NCI-H524 (cell line): ENCODE measurements around the gene KLHDC4.
"Not testable (repeated sequence)": the region's sequence is repeated elsewhere in the genome, so short reads cannot be mapped to it uniquely, and the experiment has no call there.

ENCODE experiments used
- DNase-seq, 2 experiments: peaks; one replicate each; lab custom pipeline; 2025; lab: John Stamatoyannopoulos, UW

The KLHDC4 gene

DNA sequence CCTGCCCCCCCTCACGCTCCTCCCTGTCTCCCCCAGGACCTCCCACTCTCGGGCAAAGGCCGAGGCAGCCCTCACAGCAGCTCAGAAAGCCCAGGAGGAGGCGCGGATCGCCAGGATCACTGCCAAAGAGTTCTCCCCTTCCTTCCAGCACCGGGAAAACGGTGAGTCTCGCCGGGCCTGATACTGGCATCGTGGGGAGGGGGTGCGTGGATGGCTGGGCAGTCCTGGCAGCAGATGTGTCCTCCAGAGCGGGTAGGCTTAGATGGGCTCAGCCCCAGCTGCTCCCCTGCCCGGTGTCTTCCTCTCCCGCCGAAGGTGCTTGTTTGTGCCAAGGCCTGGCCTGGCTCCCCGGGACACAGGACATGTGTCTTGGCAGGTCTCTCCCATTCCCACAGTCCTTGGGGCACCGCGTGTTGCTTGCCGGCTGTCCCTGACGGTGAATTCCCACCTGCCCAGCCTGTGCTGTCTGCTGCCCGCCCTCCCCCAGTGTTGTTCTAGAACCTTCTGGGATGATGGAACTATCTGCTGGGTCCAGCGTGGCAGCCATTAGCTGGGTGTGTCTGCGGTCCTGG, 81.6 kb downstream of the KLHDC4 start:
- no peak for DNase-seq

DNA sequence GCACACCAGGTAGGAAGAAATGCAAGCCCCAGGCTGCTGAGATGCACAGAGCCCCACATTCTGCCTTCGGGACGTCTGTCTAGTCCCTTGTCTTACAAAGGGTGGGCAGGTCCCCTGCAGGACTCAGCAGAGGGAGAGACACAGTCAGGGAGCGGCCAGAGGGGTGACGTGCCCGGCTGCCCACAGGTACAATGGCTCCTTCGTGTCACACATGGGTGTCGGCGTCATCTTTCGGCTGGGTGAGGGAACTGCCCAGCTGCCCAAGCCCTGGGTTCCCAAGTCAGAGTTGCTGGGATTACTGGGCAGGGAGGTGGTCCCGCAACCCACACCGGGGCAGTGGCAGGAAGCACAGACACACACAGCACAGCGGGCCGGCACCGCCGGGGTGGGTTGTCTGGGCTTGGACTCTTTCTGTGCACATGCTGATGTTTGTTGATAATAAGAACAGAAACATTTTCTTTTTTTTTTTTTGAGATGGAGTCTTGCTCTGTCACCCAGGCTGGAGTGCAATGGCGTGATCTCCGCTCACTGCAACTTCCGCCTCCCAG, 82.9 kb downstream of the KLHDC4 start:
- DNase-seq = no peak

DNA sequence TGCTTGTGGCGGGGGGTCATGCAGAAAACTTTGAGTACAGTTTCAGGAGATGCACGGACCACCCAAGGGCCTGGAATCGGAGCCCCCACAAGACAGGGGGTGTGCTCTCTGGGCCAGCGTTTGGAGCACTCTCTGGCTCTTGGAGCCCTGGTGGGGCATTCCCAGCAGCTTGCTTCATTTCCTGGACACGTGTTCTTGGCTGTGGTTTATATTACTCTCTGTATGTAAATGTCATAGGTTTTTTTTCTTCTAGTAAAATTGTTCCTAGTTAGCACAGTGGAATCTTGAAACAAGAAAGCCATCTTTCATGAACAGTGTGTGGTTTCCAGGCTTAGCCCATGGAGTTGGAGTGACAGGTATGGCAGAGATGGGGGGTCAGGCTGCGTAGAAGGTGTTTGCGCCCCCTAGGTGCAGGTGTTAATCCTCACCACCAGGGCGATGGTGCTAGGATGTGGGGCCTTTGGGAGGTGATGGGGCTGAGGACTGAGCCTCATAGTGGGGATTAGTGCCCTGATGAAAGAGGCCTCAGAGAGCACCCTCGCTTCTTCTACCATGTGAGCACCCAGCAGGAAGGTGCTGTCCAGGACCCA, 83.7 kb downstream of the KLHDC4 start:
- peak in 1 of 2 experiments; percentile 14 for DNase-seq

GRCh38 chr16:87681051-87681602, 84.7 kb downstream of the KLHDC4 start:
- DNase-seq = not testable (repeated sequence)

DNA sequence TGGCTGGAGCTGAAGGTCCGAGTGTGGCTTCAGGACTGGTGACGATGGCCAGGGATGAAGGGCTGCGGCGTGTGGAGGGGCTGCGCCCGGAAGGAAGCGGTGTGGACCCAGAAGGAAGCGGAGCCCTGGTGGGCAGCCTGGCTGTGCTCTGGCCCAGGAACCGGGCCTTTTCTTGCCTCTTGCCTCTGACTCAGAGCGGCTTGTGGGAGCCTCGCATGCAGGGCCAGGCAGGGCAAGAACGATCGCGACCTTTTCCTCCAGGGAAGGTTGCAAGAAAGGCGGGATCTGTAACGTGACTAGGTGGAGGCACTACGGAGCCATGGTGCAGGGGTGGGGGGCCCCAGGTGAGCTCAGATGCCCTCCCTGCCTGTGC, 85.5 kb downstream of the KLHDC4 start:
- DNase-seq = no peak

- DNase-seq = no peak
These were observed 86.1 kb downstream of the KLHDC4 start for GRCh38 chr16:87679593-87680271.

DNA sequence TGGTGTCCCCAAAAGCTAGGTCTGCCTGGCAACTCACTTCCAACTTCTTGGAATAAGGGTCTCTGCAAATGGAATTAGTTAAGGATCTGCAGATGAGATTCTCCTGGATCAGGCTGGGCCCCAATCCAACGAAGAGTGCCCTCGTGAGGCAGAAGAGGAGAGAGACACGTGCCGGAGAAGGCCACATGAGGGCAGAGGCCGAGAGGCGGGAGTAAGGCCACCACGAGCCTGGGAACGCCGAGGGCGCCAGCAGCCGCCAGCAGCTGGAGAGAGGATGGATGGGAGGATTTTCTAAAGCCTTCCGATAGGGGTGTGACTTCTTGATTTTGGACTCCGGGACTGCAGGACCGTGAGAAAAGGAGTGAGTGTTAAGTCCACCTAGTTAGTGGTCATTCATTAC, 87.2 kb downstream of the KLHDC4 start:
- DNase-seq = peak; percentile 56 to 75

DNA sequence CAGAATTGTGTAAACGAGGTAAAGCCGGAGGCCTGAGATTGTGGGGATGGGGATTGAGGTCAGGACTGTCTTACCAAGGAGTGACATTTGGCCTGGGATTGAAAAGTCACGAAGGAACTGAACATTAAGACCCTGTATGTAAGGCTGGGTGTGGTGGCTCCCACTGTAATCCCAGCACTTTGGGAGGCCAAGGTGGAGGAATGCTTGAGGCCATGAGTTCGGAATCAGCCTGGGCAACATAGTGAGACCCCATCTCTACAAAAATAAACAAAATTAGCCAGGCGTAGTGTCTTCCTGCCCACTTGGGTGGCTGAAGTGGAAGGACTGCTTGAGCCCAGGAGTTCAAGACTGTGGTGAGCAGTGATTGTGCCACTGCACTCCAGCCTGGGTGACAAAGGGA, 88.0 kb downstream of the KLHDC4 start:
- DNase-seq = no peak

DNA sequence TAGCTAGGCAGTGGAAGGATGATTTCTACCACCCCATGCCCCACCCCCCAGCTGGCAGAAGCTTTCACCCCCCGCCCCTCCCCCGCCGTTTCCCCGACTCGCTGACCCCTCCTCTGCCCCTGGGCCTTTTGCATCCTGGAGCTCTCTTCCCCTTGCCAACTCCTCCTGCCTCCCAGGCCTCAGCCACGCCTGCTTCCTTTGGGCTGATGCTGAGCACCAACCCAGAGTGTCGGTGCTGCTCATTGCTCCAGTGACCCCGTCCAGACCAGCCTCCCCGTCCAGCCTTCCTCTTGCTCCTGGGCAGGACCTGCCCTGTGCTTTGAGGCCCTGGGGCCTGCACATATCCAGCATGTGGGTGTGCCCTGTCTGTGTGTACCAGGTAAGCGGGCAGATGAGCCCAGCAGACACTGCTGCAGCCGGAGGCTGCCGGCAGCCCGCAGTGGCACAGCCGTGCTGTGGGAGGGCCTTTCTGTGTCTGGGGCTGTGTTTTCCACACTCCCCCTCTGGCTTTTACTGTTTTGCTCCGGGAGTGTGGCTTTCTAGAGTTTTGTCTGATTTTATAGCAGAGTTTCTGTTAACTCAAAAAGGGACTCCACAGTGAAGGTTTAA, 90.6 kb downstream of the KLHDC4 start:
- no peak for DNase-seq

GRCh38 chr16:87674419-87674818, 91.4 kb downstream of the KLHDC4 start:
- DNase-seq = no peak

GRCh38 chr16:87671715-87672270, 94.0 kb downstream of the KLHDC4 start:
- no peak for DNase-seq

DNA sequence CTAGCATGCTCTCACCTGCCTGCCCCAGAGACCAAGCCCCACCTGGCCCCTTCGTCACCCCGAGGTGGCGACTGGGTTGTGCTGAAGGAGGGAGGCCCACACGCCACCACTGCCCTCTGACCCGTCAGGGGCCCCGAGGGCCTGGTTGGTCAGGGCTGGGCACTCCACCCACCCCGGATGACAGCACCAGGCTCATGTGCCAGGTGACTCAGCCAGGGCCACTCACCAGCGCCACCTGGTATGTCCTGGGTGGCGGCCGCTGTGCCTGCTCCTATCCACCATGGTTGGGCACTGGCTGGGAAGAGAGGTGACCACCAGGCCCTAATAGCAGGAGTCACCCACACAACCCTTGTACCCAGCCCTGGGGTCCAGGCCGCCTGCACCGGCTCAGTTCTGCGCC, 94.6 kb downstream of the KLHDC4 start:
- DNase-seq = no peak

GRCh38 chr16:87669672-87670071, 96.1 kb downstream of the KLHDC4 start:
- DNase-seq = no peak

- no peak for DNase-seq
These were observed 97.8 kb downstream of the KLHDC4 start for GRCh38 chr16:87667946-87668345.

DNA sequence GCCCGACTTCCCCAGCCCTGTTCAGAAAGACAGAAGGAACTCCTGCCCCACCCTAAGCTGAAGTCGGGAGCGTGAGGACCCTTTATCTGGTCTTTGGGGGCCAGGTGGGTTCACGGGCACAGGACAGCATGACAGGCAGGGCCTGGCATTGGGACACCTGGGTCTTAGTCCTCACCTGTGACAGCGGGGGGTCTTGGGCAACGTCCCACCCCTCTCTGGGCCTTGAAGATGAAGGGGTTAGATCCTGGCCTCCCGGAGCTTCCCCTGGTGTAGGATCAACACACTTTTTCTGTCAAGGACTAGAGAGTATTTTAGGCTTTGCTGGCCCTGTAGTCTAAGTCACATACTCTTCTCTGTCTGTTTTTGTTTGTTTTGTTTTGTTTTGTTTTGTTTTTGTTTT, 98.3 kb downstream of the KLHDC4 start:
- no peak for DNase-seq

GRCh38 chr16:87666919-87667318, 98.9 kb downstream of the KLHDC4 start:
- no peak for DNase-seq

GRCh38 chr16:87665193-87665592, 100.6 kb downstream of the KLHDC4 start:
- DNase-seq = no peak

DNA sequence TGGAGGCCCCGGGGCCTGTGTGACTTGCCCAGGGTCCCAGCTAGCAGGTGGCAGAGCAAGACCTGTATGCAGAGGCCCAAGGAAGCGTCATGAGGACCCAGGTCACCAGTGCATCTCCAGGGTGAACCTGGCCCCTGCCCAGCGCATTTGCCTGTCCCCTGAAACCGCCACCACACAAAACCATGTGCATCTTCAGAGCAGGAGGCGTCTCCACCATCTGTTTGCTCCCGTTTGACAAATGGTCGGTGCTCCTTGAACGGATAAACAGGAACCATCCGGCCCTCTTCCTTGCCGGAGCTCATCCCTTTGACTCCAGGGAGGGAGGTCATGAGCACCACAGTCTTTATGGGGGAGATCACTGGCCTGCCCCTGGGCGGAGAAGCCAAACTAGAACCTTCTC, 101.0 kb downstream of the KLHDC4 start:
- peak; percentile 48 to 81 for DNase-seq

GRCh38 chr16:87662254-87663204, 103.3 kb downstream of the KLHDC4 start:
- peak in 1 of 2 experiments; percentile 18 for DNase-seq

GRCh38 chr16:87661561-87661960, 104.2 kb downstream of the KLHDC4 start:
- peak in 1 of 2 experiments; percentile 22 for DNase-seq

DNA sequence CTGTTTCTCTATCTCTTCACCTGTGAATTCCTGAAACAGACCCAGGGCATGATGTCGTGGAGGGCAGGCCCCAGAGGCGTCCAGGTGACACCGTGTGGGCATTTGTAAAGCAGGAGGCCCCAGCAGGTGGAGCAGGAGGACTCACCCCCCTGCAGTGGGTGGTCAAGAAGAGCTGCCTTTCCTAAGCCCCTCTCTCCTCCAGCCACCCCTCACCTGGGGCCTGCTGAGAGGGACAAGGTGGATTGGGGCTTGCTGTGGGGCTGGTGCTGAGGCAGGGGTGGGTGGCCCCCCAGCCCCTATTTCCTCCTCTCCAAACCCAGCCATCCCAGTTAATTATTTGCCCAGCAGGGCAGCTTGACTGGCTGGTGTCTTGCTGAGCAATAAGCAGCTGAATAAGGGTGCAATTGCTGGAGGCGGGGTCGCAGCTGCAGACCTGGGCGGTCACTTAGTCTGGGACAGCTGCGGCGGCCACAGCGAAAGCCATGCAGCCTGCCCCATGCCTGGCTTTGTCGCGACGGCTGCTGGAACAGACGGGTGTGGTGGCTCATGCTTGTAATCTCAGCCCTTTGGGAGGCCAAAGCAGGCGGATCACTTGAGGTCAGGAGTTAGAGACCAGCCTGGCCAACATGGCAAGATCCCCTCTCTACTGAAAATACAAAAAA, 107.1 kb downstream of the KLHDC4 start:
- peak; percentile 61 to 88 for DNase-seq
